OCI-LY7 (cell line): ENCODE data around the gene TCAP. TPM values are rescaled to one million over a fixed set of nuclear protein-coding genes. Genes with fewer than 3 reads are reported as not detected.
A peak's percentile ranks its signal among the peaks of the same experiment; 100 is the strongest.

Experiments used
- BruUV-seq: library from RNA; stranded (reverse); fragments of 400-500 nt; replicated peaks from 2 replicates; lab custom pipeline; 2021; lab: Mats Ljungman, UMichigan
- CTCF ChIA-PET: fragments of 300-600 bp; sonication (Branson Sonifier 250); formaldehyde crosslinking; loops from one replicate; lab custom pipeline; 2022; ENCODE audit warnings: antibody characterized with exemption; ENCODE audit not compliant: unreplicated experiment; lab: Charles Lee
- POLR2A ChIA-PET: fragments of 300-600 bp; sonication (Branson Sonifier 250); formaldehyde crosslinking; loops from one replicate; lab custom pipeline; 2022; ENCODE audit warnings: antibody characterized with exemption; lab: Charles Lee
- DNase-seq: peaks from one replicate; pipeline ENCODE4 v3.0.0-alpha.2; 2015; ENCODE audit warnings: low spot score
- H2AFZ ChIP-seq: fragments of 200-600 bp; sonication (generic), shearing (Covaris generic); 2 replicates; pipeline ENCODE4 v1.6.1; 2014; ENCODE audit warnings: mild to moderate bottlenecking, antibody characterized with exemption, low read length, moderate library complexity
- H3K27ac ChIP-seq: fragments of 200-600 bp; sonication (generic); 2 replicates; pipeline ENCODE4 v1.5.1; 2014; ENCODE audit warnings: mixed run types, low read depth, mild to moderate bottlenecking, moderate library complexity, low read length, inconsistent platforms; ENCODE audit not compliant: poor library complexity, severe bottlenecking
- H3K36me3 ChIP-seq: fragments of 200-600 bp; sonication (generic); 2 replicates; pipeline ENCODE4 v1.6.1; 2014; ENCODE audit warnings: mild to moderate bottlenecking, antibody characterized with exemption, low read length, moderate library complexity, mixed read lengths; ENCODE audit not compliant: insufficient read depth
- H3K4me1 ChIP-seq: fragments of 200-600 bp; sonication (generic); 2 replicates; pipeline ENCODE4 v1.5.1; 2014; ENCODE audit warnings: mild to moderate bottlenecking, low read length; ENCODE audit not compliant: insufficient read depth, poor library complexity, severe bottlenecking
- H3K4me2 ChIP-seq: fragments of 200-600 bp; sonication (generic); 2 replicates; pipeline ENCODE4 v1.6.1; 2014; ENCODE audit warnings: mild to moderate bottlenecking, low read length
- H3K4me3 ChIP-seq: fragments of 200-600 bp; sonication (generic); 2 replicates; pipeline ENCODE4 v1.5.1; 2014; ENCODE audit warnings: mild to moderate bottlenecking, low read depth, low read length; ENCODE audit not compliant: poor library complexity, severe bottlenecking
- H3K79me2 ChIP-seq: fragments of 200-600 bp; sonication (generic); 2 replicates; pipeline ENCODE4 v1.6.1; 2016; ENCODE audit warnings: low read depth, mild to moderate bottlenecking, low read length, moderate library complexity, mixed read lengths; ENCODE audit not compliant: insufficient read depth
- H3K9me2 ChIP-seq: fragments of 200-600 bp; sonication (generic); 2 replicates; pipeline ENCODE4 v1.6.1; 2016; ENCODE audit warnings: mild to moderate bottlenecking, low read length, mixed read lengths; ENCODE audit not compliant: insufficient read depth
- H3K9me3 ChIP-seq: fragments of 200-600 bp; sonication (generic); 2 replicates; pipeline ENCODE4 v1.6.1; 2014; ENCODE audit warnings: mild to moderate bottlenecking, mixed run types, low read length, mixed read lengths
- H4K20me1 ChIP-seq: fragments of 200-600 bp; sonication (generic); 2 replicates; pipeline ENCODE4 v1.6.1; 2014; ENCODE audit warnings: mild to moderate bottlenecking, antibody characterized with exemption, low read length, moderate library complexity, mixed read lengths; ENCODE audit not compliant: insufficient read depth
- EZH2phosphoT487 ChIP-seq: fragments of 200-600 bp; sonication (generic); IDR thresholded peaks from 2 replicates; pipeline ENCODE4 v1.6.1; 2018; ENCODE audit warnings: low read depth, borderline replicate concordance, mild to moderate bottlenecking, mixed run types, antibody characterized with exemption, low read length, moderate library complexity, mixed read lengths
- intact Hi-C: fragments of 100-400 bp; cut with micrococcal nuclease; formaldehyde crosslinking; loops from one replicate; pipeline ENCODE4 v1.10.0; 2022; ENCODE audit not compliant: unreplicated experiment
- total RNA-seq, 2 experiments: library from RNA; depleted of rRNA in 1 of 2; stranded (reverse); fragments of >200 nt in 1 of 2; shearing (Covaris generic) in 1 of 2; gene quantifications; 2 replicates each; pipeline ENCODE4 v1.2.3, GENCODE V29; 2014 to 2022
- TF ChIP-seq, protein P1 (sequence below): fragments of 200-600 bp; sonication (generic); conservative IDR thresholded peaks from 2 replicates; pipeline ENCODE4 v1.5.1; 2014; ENCODE audit warnings: mild to moderate bottlenecking, antibody characterized with exemption, low read length, moderate library complexity, mixed read lengths

Gene TCAP
- total RNA-seq, 2 experiments from 2014 or later, result 1.5 to 2.7 TPM

DNA sequence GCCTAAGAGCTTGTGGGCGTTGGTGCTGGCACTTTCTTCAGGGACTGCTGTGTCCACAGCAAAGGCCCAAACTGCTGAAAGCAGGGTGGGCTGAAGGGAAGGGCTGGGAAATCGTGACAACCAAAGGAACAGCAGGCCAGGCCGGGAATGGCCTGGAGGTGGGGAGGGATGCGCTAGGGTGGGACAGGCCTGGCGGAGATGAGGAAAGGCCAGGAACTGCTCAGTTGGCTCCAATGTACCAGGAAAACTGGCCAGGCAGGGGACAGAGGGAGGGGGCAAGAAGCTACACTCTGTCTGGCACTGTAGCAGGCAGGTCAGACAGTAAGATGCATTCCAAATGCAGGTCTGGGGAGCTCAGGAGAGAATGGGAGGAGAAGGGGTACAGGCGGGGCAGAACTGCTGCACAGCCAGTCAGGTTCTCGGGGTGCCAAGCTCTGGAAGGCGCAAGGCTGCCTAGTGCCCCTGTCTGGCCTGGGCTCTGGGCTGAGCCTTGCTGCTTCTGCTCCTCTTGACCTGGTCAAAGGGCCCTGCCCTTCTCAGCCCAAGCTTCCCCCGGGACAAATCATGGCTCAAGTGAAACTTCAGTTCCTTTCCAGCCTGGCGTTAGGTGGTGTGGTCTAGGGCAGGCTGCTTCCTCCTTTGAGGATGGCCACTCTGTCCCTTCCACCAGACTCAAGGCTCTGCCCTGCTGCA lies 10.4 kb downstream of the TCAP start:
- Histone ChIP-seq H3K4me2 (no peak overlapping the region), H3K36me3 (no peaks in the 10 kb centered on the region), H3K27ac (peak overlapping the region; percentile 19), H4K20me1 (no peaks in the 10 kb centered on the region), H3K4me1 (peaks cover 41% of the 10 kb centered on the region), H3K79me2 (no peaks in the 10 kb centered on the region), H2AFZ (no peak overlapping the region), H3K9me2 (no peaks in the 10 kb centered on the region), H3K4me3 (no peak overlapping the region), H3K9me3 (no peaks in the 10 kb centered on the region)
- intact Hi-C loops, result no loop called here
- POLR2A ChIA-PET, result interaction anchor here (1.1 kb wide), 1 partner anchor 12 kb away, joined by 3 read pairs; the partner anchor contains the start of gene PGAP3
- no peak for DNase-seq
- CTCF ChIA-PET, result interaction anchor here (1.0 to 1.2 kb wide), 2 partner anchors 22 to 117 kb away, joined by 3 read pairs; no protein-coding TSS in a partner anchor
- no TSS peak for BruUV-seq
- TF ChIP-seq, protein P1, sequence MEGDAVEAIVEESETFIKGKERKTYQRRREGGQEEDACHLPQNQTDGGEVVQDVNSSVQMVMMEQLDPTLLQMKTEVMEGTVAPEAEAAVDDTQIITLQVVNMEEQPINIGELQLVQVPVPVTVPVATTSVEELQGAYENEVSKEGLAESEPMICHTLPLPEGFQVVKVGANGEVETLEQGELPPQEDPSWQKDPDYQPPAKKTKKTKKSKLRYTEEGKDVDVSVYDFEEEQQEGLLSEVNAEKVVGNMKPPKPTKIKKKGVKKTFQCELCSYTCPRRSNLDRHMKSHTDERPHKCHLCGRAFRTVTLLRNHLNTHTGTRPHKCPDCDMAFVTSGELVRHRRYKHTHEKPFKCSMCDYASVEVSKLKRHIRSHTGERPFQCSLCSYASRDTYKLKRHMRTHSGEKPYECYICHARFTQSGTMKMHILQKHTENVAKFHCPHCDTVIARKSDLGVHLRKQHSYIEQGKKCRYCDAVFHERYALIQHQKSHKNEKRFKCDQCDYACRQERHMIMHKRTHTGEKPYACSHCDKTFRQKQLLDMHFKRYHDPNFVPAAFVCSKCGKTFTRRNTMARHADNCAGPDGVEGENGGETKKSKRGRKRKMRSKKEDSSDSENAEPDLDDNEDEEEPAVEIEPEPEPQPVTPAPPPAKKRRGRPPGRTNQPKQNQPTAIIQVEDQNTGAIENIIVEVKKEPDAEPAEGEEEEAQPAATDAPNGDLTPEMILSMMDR, result no peak
- no peak for TF ChIP-seq EZH2phosphoT487

DNA sequence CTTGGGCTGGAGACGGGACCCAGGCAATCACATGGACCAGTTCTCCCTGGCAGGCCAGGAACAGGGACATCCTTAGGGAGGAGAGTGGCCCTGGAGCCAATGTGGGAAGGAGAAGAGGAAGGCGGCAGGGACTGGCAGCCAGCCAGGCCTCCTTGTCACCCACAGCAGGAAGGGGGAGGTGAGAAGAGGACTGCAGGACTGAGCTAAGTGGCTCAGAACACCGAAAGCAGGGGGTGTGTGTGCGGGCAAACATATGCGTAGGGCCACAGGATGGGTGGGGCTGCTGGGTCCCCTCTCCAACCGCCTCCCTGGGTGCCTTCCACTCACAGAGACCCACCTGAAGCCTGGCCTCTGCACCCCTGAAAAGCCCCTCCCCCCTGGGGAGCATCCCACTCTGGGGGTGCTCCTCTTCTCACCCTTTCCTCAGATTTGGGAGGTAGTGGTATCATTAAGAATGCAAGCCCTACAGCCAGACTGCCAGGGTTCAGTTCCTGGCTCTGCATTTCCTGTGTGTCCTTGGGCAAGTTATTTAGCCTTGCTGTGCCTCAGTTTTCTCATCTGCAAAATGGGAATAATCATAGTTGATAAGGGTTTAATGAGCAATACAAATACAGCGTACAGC lies 11.2 kb downstream of the TCAP start:
- Histone ChIP-seq H3K4me1 (peaks cover 41% of the 10 kb centered on the region), H3K9me2 (no peaks in the 10 kb centered on the region), H2AFZ (no peak overlapping the region), H3K4me3 (no peak overlapping the region), H3K27ac (peak overlapping the region; percentile 19), H3K36me3 (no peaks in the 10 kb centered on the region), H3K4me2 (no peak overlapping the region), H3K79me2 (no peaks in the 10 kb centered on the region), H4K20me1 (no peaks in the 10 kb centered on the region), H3K9me3 (no peaks in the 10 kb centered on the region)
- peak; percentile 42 for DNase-seq
- no TSS peak for BruUV-seq
- ChIA-PET POLR2A (no interaction called here), CTCF (interaction anchor here (1.0 to 1.2 kb wide), 2 partner anchors 22 to 116 kb away, joined by 3 read pairs; no protein-coding TSS in a partner anchor)
- TF ChIP-seq, protein P1, result no peak
- no peak for TF ChIP-seq EZH2phosphoT487
- intact Hi-C loops, result no loop called here

- H3K4me2 ChIP-seq, result no peak overlapping the region
- H3K4me1 ChIP-seq, result peaks cover 41% of the 10 kb centered on the region
- no peaks in the 10 kb centered on the region for H3K36me3 ChIP-seq
- H3K27ac ChIP-seq, result no peak overlapping the region
- no TSS peak for BruUV-seq
- intact Hi-C loops, result no loop called here
- H2AFZ ChIP-seq, result no peak overlapping the region
- DNase-seq, result no peak
- TF ChIP-seq, protein P1, result no peak
- CTCF ChIA-PET, result no interaction called here
- no peaks in the 10 kb centered on the region for H3K79me2 ChIP-seq
- no peaks in the 10 kb centered on the region for H3K9me2 ChIP-seq
- POLR2A ChIA-PET, result no interaction called here
- no peaks in the 10 kb centered on the region for H4K20me1 ChIP-seq
- H3K9me3 ChIP-seq, result no peaks in the 10 kb centered on the region
- H3K4me3 ChIP-seq, result no peak overlapping the region
These were observed 11.9 kb downstream of the TCAP start for GRCh38 chr17:39677072-39677471.
